ENCODE results near the gene PPP4R1.
A peak's percentile ranks its signal among the peaks of the same experiment; 100 is the strongest.

The PPP4R1 gene

GRCh38 chr18:9507565-9508088, 106.7 kb downstream of the PPP4R1 start:
- no peak for DNase-seq (ENCODE audit: low read depth, low spot score)

DNA sequence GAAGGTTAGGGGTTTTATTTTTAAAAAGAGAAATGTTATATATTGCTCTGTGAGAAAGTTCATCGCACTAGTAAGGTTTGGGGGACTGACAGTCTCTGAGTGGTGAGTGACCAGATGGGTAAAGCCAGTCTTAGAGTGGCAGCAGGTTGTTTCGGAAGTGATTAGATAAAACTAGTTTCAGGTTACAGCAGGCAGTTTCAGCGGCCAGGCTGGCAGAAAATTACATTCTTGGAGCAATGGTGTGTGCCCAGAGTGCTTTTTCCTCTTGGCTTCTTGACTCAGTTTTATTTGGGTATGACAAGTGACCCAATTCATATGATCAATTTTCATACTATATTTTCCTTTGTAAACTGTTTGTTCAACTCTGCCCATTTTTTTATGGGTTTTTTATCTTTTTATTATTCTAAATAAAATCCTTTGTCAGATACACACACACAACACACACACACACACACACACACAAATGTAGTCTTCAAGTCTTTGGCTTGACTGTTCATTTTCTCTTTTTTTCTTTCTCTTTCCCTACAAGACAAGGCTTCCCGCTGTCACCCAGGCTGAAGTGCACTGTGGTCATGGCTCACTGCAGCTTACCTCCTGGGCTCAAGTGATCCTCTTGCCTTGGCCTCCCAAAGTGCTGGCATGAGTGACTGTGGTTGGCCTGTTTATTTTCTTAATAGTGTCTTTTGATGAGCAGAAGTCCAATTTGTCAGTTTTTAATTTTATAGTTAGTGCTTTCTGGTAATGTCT, 108.1 kb downstream of the PPP4R1 start:
- DNase-seq (ENCODE audit: low read depth, low spot score) = peak; percentile 42

Data from astrocyte of the hippocampus (primary cell).